H1 (cell line): ENCODE measurements around the gene KLHL29. TPM values are rescaled to one million over a fixed set of nuclear protein-coding genes. Genes with fewer than 3 reads are reported as not detected.

Experiments used
- CTCF ChIA-PET: fragments of 300-600 bp; sonication (Branson Sonifier 250); formaldehyde crosslinking; loops from one replicate; lab custom pipeline; 2021; ENCODE audit not compliant: partially characterized antibody; lab: Charles Lee
- POLR2A ChIA-PET: fragments of 300-600 bp; sonication (Branson Sonifier 250); formaldehyde crosslinking; loops from one replicate; lab custom pipeline; 2021; ENCODE audit warnings: inconsistent platforms; ENCODE audit not compliant: partially characterized antibody; lab: Charles Lee
- DNase-seq, 2 experiments: peaks; one replicate each; pipeline versions ENCODE4 v3.0.0 to v3.0.0-alpha.2; 2010 to 2022; ENCODE audit warnings: low spot score in 2 of 2, low read depth in 1 of 2, mixed read lengths in 1 of 2
- FAIRE-seq: peaks from 2 replicates; lab custom pipeline; 2011; peaks lifted over from hg19 to GRCh38; lab: Jason Lieb, UNC
- H2AFZ ChIP-seq: 2 replicates; pipeline ENCODE4 v1.8.1; 2012; ENCODE audit warnings: low read length, inconsistent platforms
- H2AK5ac ChIP-seq: 2 replicates; pipeline ENCODE4 v1.6.1; 2013; ENCODE audit warnings: low read depth, low read length
- H2BK120ac ChIP-seq: replicated peaks from 2 replicates; pipeline ENCODE3; 2013; ENCODE audit warnings: low read depth, low read length, inconsistent platforms
- H2BK12ac ChIP-seq: 2 replicates; pipeline ENCODE4 v1.6.1; 2013; ENCODE audit warnings: low read depth, low read length
- H2BK15ac ChIP-seq: 2 replicates; pipeline ENCODE4 v1.6.1; 2013; ENCODE audit warnings: low read length
- H2BK20ac ChIP-seq: 2 replicates; pipeline ENCODE4 v1.6.1; 2013; ENCODE audit warnings: low read length
- H2BK5ac ChIP-seq: 2 replicates; pipeline ENCODE4 v1.6.1; 2013; ENCODE audit warnings: low read depth, low read length
- H3K14ac ChIP-seq: 2 replicates; pipeline ENCODE4 v1.6.1; 2013; ENCODE audit warnings: inconsistent platforms; ENCODE audit not compliant: insufficient read length
- H3K18ac ChIP-seq: 2 replicates; pipeline ENCODE4 v1.6.1; 2013; ENCODE audit warnings: low read length; ENCODE audit errors: extremely low read depth
- H3K23ac ChIP-seq: 2 replicates; pipeline ENCODE4 v1.6.1; 2013; ENCODE audit warnings: inconsistent platforms; ENCODE audit not compliant: insufficient read length
- H3K23me2 ChIP-seq: 2 replicates; pipeline ENCODE4 v1.6.1; 2013; ENCODE audit warnings: low read depth, low read length
- H3K27ac ChIP-seq: 2 replicates; pipeline ENCODE4 v1.6.1; 2011; ENCODE audit warnings: low read depth, low read length, inconsistent platforms
- H3K27me3 ChIP-seq, 4 experiments: replicated peaks in 1 of 4; 1 replicate in 1 of 4; 2 replicates in 3 of 4; pipeline versions ENCODE4 v1.6.1 to v1.8.1; 2011 to 2013; ENCODE audit warnings: low read length in 3 of 4, mild to moderate bottlenecking in 3 of 4, inconsistent platforms in 2 of 4, mixed read lengths in 2 of 4, moderate library complexity in 1 of 4; ENCODE audit not compliant: control insufficient read depth in 3 of 4, insufficient read depth in 3 of 4; ENCODE audit errors: extremely low read depth in 1 of 4
- H3K36me3 ChIP-seq, 4 experiments: 2 replicates each; pipeline versions ENCODE4 v1.6.1 to v1.8.1; 2011 to 2013; ENCODE audit warnings: mild to moderate bottlenecking in 4 of 4, low read length in 3 of 4, moderate library complexity in 2 of 4, control low read depth in 1 of 4, inconsistent platforms in 1 of 4; ENCODE audit not compliant: insufficient read depth in 4 of 4, control insufficient read depth in 2 of 4
- H3K4ac ChIP-seq: replicated peaks from 2 replicates; pipeline ENCODE3; 2013; ENCODE audit warnings: low read length, low read depth, mixed read lengths, inconsistent platforms; ENCODE audit not compliant: insufficient read length
- H3K4me1 ChIP-seq, 4 experiments: replicated peaks in 1 of 4; 1 replicate in 1 of 4; 2 replicates in 3 of 4; pipeline versions ENCODE4 v1.6.1 to v1.8.1; 2011 to 2013; ENCODE audit warnings: low read length in 3 of 4, inconsistent platforms in 2 of 4, mixed read lengths in 1 of 4; ENCODE audit not compliant: insufficient read depth in 4 of 4, control insufficient read depth in 3 of 4
- H3K4me2 ChIP-seq, 2 experiments: 2 replicates each; pipeline versions ENCODE4 v1.6.1 to v1.8.1; 2011 to 2013; ENCODE audit warnings: low read depth in 2 of 2, low read length in 2 of 2, control low read depth in 1 of 2, inconsistent platforms in 1 of 2, mild to moderate bottlenecking in 1 of 2; ENCODE audit not compliant: insufficient read depth in 1 of 2
- H3K4me3 ChIP-seq, 4 experiments: fragments of 200-600, 300-600 bp in 1 of 4; sonication (generic), shearing (Covaris generic), sonication (Bioruptor Twin) in 1 of 4; 2 replicates each; pipeline versions ENCODE4 v1.5.1 to v1.8.1; 2011 to 2016; ENCODE audit warnings: low read length in 4 of 4, low read depth in 3 of 4, control low read depth in 2 of 4, inconsistent platforms in 2 of 4, mild to moderate bottlenecking in 2 of 4, mixed read lengths in 1 of 4, moderate library complexity in 1 of 4; ENCODE audit not compliant: insufficient read depth in 2 of 4; ENCODE audit errors: extremely low read depth in 1 of 4
- H3K56ac ChIP-seq: replicated peaks from 2 replicates; pipeline ENCODE3; 2013; ENCODE audit warnings: low read depth, mild to moderate bottlenecking, mixed read lengths, low read length, inconsistent platforms; ENCODE audit not compliant: insufficient read length
- H3K79me1 ChIP-seq: 2 replicates; pipeline ENCODE4 v1.6.1; 2013; ENCODE audit warnings: low read depth, low read length, control low read depth
- H3K79me2 ChIP-seq, 2 experiments: 2 replicates each; pipeline versions ENCODE4 v1.6.1 to v1.8.1; 2012 to 2013; ENCODE audit warnings: low read length in 2 of 2, mild to moderate bottlenecking in 2 of 2, inconsistent platforms in 1 of 2; ENCODE audit not compliant: insufficient read depth in 2 of 2, control insufficient read depth in 1 of 2
- H3K9ac ChIP-seq, 4 experiments: replicated peaks in 1 of 4; 1 replicate in 1 of 4; 2 replicates in 3 of 4; pipeline versions ENCODE4 v1.6.1 to v1.8.1; 2011 to 2013; ENCODE audit warnings: low read depth in 3 of 4, low read length in 3 of 4, control low read depth in 2 of 4, mild to moderate bottlenecking in 2 of 4, moderate library complexity in 2 of 4, inconsistent platforms in 1 of 4; ENCODE audit errors: extremely low read depth in 1 of 4
- H3K9me3 ChIP-seq, 2 experiments: 2 replicates each; pipeline versions ENCODE4 v1.6.1 to v1.8.1; 2012 to 2013; ENCODE audit warnings: mild to moderate bottlenecking in 2 of 2, moderate library complexity in 2 of 2, control low read depth in 1 of 2, inconsistent platforms in 1 of 2, low read depth in 1 of 2, low read length in 1 of 2, mixed read lengths in 1 of 2; ENCODE audit not compliant: insufficient read depth in 2 of 2
- H4K20me1 ChIP-seq, 2 experiments: replicated peaks in 1 of 2; 2 replicates each; pipeline versions ENCODE3 to v1.8.1; 2011 to 2013; ENCODE audit warnings: inconsistent platforms in 2 of 2, low read length in 2 of 2, mild to moderate bottlenecking in 1 of 2; ENCODE audit not compliant: insufficient read depth in 2 of 2, control insufficient read depth in 1 of 2
- H4K5ac ChIP-seq: 2 replicates; pipeline ENCODE4 v1.6.1; 2013; ENCODE audit warnings: low read length, low read depth, mixed read lengths, inconsistent platforms; ENCODE audit not compliant: insufficient read length
- H4K8ac ChIP-seq: 2 replicates; pipeline ENCODE4 v1.8.0; 2013; ENCODE audit warnings: mild to moderate bottlenecking, moderate library complexity, low read length, inconsistent platforms; ENCODE audit not compliant: insufficient read depth; ENCODE audit errors: extremely low read depth
- H4K91ac ChIP-seq: replicated peaks from 2 replicates; pipeline ENCODE3; 2013; ENCODE audit warnings: low read length, mixed read lengths, inconsistent platforms; ENCODE audit not compliant: insufficient read length
- ASH2L ChIP-seq: fragments of 200-600, 300-600 bp; sonication (generic); IDR thresholded peaks from one replicate; pipeline ENCODE4 v1.7.1; 2017; ENCODE audit warnings: low read length
- CHD1 ChIP-seq: IDR thresholded peaks from 2 replicates; pipeline ENCODE4 v1.6.1; 2012; ENCODE audit warnings: low read depth, low read length, improper control_type of control experiment
- CREB1 ChIP-seq: IDR thresholded peaks from 2 replicates; pipeline ENCODE4 v1.6.1; 2012; ENCODE audit warnings: inconsistent platforms
- EGR1 ChIP-seq: IDR thresholded peaks from 2 replicates; pipeline ENCODE4 v1.6.1; 2011; ENCODE audit warnings: low read depth, low read length, borderline replicate concordance
- FOSL1 ChIP-seq: IDR thresholded peaks from 2 replicates; pipeline ENCODE4 v1.6.1; 2011; ENCODE audit warnings: mild to moderate bottlenecking, low read depth, low read length, moderate library complexity; ENCODE audit not compliant: insufficient read depth
- HDAC2 ChIP-seq, 2 experiments: fragments of 300-600 bp in 1 of 2; sonication (generic) in 1 of 2; IDR thresholded peaks; 2 replicates each; pipeline ENCODE4 v1.6.1; 2011 to 2012; ENCODE audit warnings: low read depth in 2 of 2, low read length in 2 of 2, mild to moderate bottlenecking in 2 of 2, moderate library complexity in 2 of 2, borderline replicate concordance in 1 of 2, inconsistent platforms in 1 of 2
- JUN ChIP-seq: IDR thresholded peaks from 2 replicates; pipeline ENCODE4 v1.6.1; 2011; ENCODE audit warnings: low read depth, mild to moderate bottlenecking, improper control_type of control experiment, low read length
- RFX5 ChIP-seq: IDR thresholded peaks from 2 replicates; pipeline ENCODE4 v1.6.1; 2011; ENCODE audit warnings: low read depth, low read length, improper control_type of control experiment, borderline replicate concordance
- SIRT6 ChIP-seq: IDR thresholded peaks from one replicate; pipeline ENCODE4 v1.7.1; 2012; ENCODE audit warnings: low read length, inconsistent platforms
- TEAD4 ChIP-seq: IDR thresholded peaks from 2 replicates; pipeline ENCODE4 v1.6.1; 2012; ENCODE audit warnings: low read depth, low read length, inconsistent platforms, mixed read lengths
- WGBS, 2 experiments: shearing (Covaris generic) in 1 of 2; methylation state at CpG; one replicate each; pipeline versions ENCODE4 v1.1.6 to v1.1.7; 2013 to 2015; ENCODE audit warnings: low lambda C conversion rate in 2 of 2, mixed read lengths in 2 of 2, inconsistent platforms in 1 of 2, low coverage in 1 of 2, missing lambda C conversion rate in 1 of 2; ENCODE audit not compliant: insufficient replicate concordance in 2 of 2, insufficient coverage in 1 of 2, insufficient read length in 1 of 2; ENCODE audit errors: extremely low coverage in 1 of 2, missing lambda C conversion rate in 1 of 2; 5-methylcytosine and 5-hydroxymethylcytosine counted together
- polyA plus RNA-seq, 7 experiments: library from polyadenylated mRNA; depleted of rRNA in 3 of 7; stranded (reverse) in 5 of 7; unstranded in 2 of 7; fragments of >200 nt in 5 of 7; fragments of 200-250 nt in 2 of 7; gene quantifications; 1 replicate in 5 of 7; 2 replicates in 1 of 7; 4 replicates in 1 of 7; pipeline versions ENCODE4 v1.2.1 to v1.2.3, GENCODE V29; 2011 to 2013; ENCODE audit warnings: missing spikeins in 2 of 7, mixed read lengths in 2 of 7
- total RNA-seq: library from RNA; stranded (reverse); fragmentation: NEBNext Ultra II Directional; extraction: Animal tissue kit (Norgen Biotek cat#: 25700); gene quantifications from 2 replicates; pipeline ENCODE4 v1.2.1, GENCODE V29; 2021

The KLHL29 gene
- total and polyA plus RNA-seq, 2 of the 8 experiments (the other 6 are each of a cell fraction or from before 2014, with no cell fraction given) = 1.1 to 4.7 TPM

DNA sequence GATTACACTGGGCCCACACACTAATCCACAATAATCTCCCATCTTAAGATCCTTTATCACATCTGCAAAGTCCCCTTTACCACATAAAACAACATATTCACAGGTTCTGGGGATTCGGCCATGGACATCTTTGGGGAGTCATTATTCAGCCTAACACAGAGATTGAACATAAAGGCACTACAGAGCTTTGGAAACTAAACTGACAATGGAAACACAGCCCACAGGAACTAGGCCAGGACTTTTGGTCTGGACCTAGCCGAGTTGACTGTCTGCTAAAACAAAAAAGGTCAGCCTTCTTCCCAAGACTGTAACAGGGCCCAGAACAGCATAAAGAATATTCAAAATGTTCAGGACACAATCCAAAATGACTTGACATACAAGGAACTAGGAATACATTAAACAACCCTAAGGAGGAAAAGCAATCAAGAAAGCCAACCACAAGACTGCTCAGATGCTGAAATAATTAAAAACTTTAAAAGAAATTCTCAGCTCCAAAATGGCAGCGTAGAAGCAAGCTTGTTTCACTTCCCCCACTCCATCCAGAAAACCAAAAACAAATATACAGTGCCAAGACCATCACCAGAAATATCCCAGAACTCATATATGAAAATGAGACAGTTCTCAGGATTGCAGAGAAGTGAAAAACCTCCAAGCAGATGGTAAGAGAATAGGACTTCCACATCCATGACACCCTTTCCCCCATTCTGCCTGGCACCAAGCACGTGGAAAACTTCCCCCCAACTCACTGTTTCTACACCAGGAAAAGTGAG lies 334.1 kb downstream of the KLHL29 start:
- TF ChIP-seq TEAD4 = no peak
- TF ChIP-seq HDAC2 (IDR thresholded peaks at IDR 0.05; ENCODE audit: borderline replicate concordance in 1 of 2, low read depth in 2 of 2, low read length in 2 of 2) = no peak
- no peak for TF ChIP-seq CHD1
- no peak for TF ChIP-seq FOSL1
- TF ChIP-seq EGR1 = no peak
- no peak for TF ChIP-seq ASH2L
- no peak for TF ChIP-seq SIRT6
- TF ChIP-seq JUN = no peak
- no peak for TF ChIP-seq CREB1
- no peak for TF ChIP-seq RFX5
- H3K4me1 ChIP-seq = no peaks in the 10 kb centered on the region
- H2BK5ac ChIP-seq = no peak overlapping the region
- no peak overlapping the region for H3K18ac ChIP-seq
- FAIRE-seq (no peak), DNase-seq (no peak)
- H4K20me1 ChIP-seq = no peaks in the 10 kb centered on the region
- no peak overlapping the region for H3K9ac ChIP-seq
- H3K27ac ChIP-seq = no peak overlapping the region
- WGBS, 2 experiments = 92% methylated on average over 4 of the region's 4 CpGs; no CpG with 5 or more reads in 1 of the 2 experiments
- H2BK120ac ChIP-seq = no peak overlapping the region
- H4K91ac ChIP-seq = no peak overlapping the region
- no peak overlapping the region for H3K4me3 ChIP-seq
- no peaks in the 10 kb centered on the region for H3K23me2 ChIP-seq
- H4K8ac ChIP-seq = no peak overlapping the region
- H2BK15ac ChIP-seq = no peak overlapping the region
- ChIA-PET CTCF (interaction anchor here (1.0 to 1.4 kb wide), 3 partner anchors 9 to 706 kb away, joined by 3 to 5 read pairs (median 4); no protein-coding TSS in a partner anchor), POLR2A (no interaction called here)
- no peaks in the 10 kb centered on the region for H3K9me3 ChIP-seq
- no peak overlapping the region for H3K56ac ChIP-seq
- no peak overlapping the region for H3K4me2 ChIP-seq
- no peak overlapping the region for H3K4ac ChIP-seq
- H3K79me2 ChIP-seq = no peaks in the 10 kb centered on the region
- no peak overlapping the region for H3K14ac ChIP-seq
- H4K5ac ChIP-seq = no peak overlapping the region
- no peaks in the 10 kb centered on the region; the same call in 1 of the 2 replicates for H3K79me1 ChIP-seq
- no peak overlapping the region for H2AFZ ChIP-seq
- H3K27me3 ChIP-seq = no peaks in the 10 kb centered on the region
- H2BK20ac ChIP-seq = no peak overlapping the region
- no peak overlapping the region for H2AK5ac ChIP-seq
- no peak overlapping the region for H2BK12ac ChIP-seq
- H3K23ac ChIP-seq = no peak overlapping the region
- no peaks in the 10 kb centered on the region for H3K36me3 ChIP-seq
